Right lobe of liver (tissue), 6 donors: ENCODE results near the gene NT5DC3. TPM values are rescaled to one million over a fixed set of nuclear protein-coding genes. Genes with fewer than 3 reads are reported as not detected.
"Not testable (repeated sequence)": the region's sequence is repeated elsewhere in the genome, so short reads cannot be mapped to it uniquely, and the experiment has no call there.

ENCODE experiments used
- ATAC-seq, 4 donors: fragments of 200-7000 bp; cut with Tn5 transposase; one replicate each; pipeline ENCODE4 v1.9.1; 2020; ENCODE audit warnings: mild to moderate bottlenecking in 4 of 4, moderate library complexity in 4 of 4
- DNase-seq, 3 donors: peaks; one replicate each; pipeline ENCODE4 v3.0.0-alpha.2; 2020
- H3K27ac ChIP-seq, 3 donors: fragments of 200-600 bp; one replicate each; pipeline ENCODE4 v1.8.0; 2022
- H3K27me3 ChIP-seq, 2 donors: fragments of 200-600 bp; one replicate each; pipeline ENCODE4 v1.8.0; 2022
- H3K36me3 ChIP-seq, 4 donors: fragments of 200-600 bp; sonication (generic) in 1 of 4; one replicate each; pipeline versions ENCODE4 v1.5.1 to v1.8.0; 2017 to 2022; ENCODE audit warnings: control low read depth in 1 of 4
- H3K4me1 ChIP-seq, 4 donors: fragments of 200-600 bp; sonication (generic) in 1 of 4; one replicate each; pipeline versions ENCODE4 v1.5.1 to v1.8.0; 2017 to 2022; ENCODE audit warnings: control low read depth in 1 of 4
- H3K4me3 ChIP-seq, 3 donors: fragments of 200-600 bp; one replicate each; pipeline ENCODE4 v1.8.0; 2022
- H3K9me3 ChIP-seq, 4 donors: fragments of 200-600 bp; sonication (generic) in 1 of 4; one replicate each; pipeline versions ENCODE4 v1.5.1 to v1.8.0; 2017 to 2022; ENCODE audit warnings: control low read depth in 1 of 4
- CTCF ChIP-seq, 4 donors: fragments of 200-600 bp in 3 of 4; fragments of 450-650 bp in 1 of 4; IDR thresholded peaks; one replicate each; pipeline versions ENCODE4 v1.5.1 to v1.8.0; 2016 to 2022; ENCODE audit warnings: antibody characterized with exemption in 4 of 4, mild to moderate bottlenecking in 2 of 4
- POLR2A ChIP-seq: fragments of 450-650 bp; IDR thresholded peaks from one replicate; pipeline ENCODE4 v1.6.1; 2017; ENCODE audit warnings: antibody characterized with exemption, mild to moderate bottlenecking
- WGBS: methylation state at CpG from one replicate; pipeline ENCODE4 v1.1.6; 2018; ENCODE audit warnings: low coverage, low lambda C conversion rate; ENCODE audit not compliant: insufficient coverage; ENCODE audit errors: missing lambda C conversion rate; 5-methylcytosine and 5-hydroxymethylcytosine counted together
- intact Hi-C, 2 donors: fragments of 100-400 bp; cut with DNase I; formaldehyde crosslinking; loops; one replicate each; pipeline versions ENCODE4 v1.11.2 to v1.14.1; 2022
- total RNA-seq, 6 experiments: library from RNA; depleted of rRNA in 2 of 6; stranded (reverse); fragments of >200 nt in 2 of 6; fragmentation: NEBNext Ultra II Directional in 3 of 6; extraction: Animal tissue kit (Norgen Biotek cat#: 25700) in 3 of 6; gene quantifications; one replicate each; pipeline versions ENCODE4 v1.1.0 to v1.2.4, GENCODE V29; 2016 to 2023
- donor health status: DM: no; HTN: yes; CAD: no.
- donor health status: DM: no; HTN: no; CAD: no.
- donor health status: DM: no; HTN: no; CAD: no.
- donor health status: DM: no; HTN: yes; CAD: no.
- donor health status: DM: no; HTN: yes; CAD: no.

Gene NT5DC3
- total RNA-seq, 6 experiments from 2014 or later, result 3.3 to 10.2 (median 6.6) TPM

GRCh38 chr12:103813949-103814348 lies 27.1 kb downstream of the NT5DC3 start:
- ATAC-seq, result no peak
- intact Hi-C loops, result no loop called here

GRCh38 chr12:103813426-103813825 lies 27.6 kb downstream of the NT5DC3 start:
- H3K27me3 ChIP-seq, result no peaks in the 10 kb centered on the region
- DNase-seq (no peak), ATAC-seq (no peak)
- WGBS, result 85% methylated on average over 2 of the region's 3 CpGs
- intact Hi-C loops, result no loop called here
- no peak overlapping the region for H3K27ac ChIP-seq
- no peak overlapping the region for H3K4me3 ChIP-seq
- TF ChIP-seq CTCF (IDR thresholded peaks at IDR 0.05) (no peak), POLR2A (no peak)
- H3K9me3 ChIP-seq, result no peaks in the 10 kb centered on the region
- H3K4me1 ChIP-seq, result no peaks in the 10 kb centered on the region
- no peaks in the 10 kb centered on the region for H3K36me3 ChIP-seq

More at GRCh38 chr12:103813949-103814348, 27.1 kb downstream of the NT5DC3 start:
- TF ChIP-seq CTCF (IDR thresholded peaks at IDR 0.05) (no peak), POLR2A (no peak)
- Histone ChIP-seq H3K4me3 (no peak overlapping the region), H3K27me3 (no peaks in the 10 kb centered on the region), H3K27ac (no peak overlapping the region), H3K4me1 (no peaks in the 10 kb centered on the region), H3K36me3 (no peaks in the 10 kb centered on the region), H3K9me3 (no peaks in the 10 kb centered on the region)
- DNase-seq, result no peak
- WGBS, result 59% methylated on average over 4 of the region's 4 CpGs

GRCh38 chr12:103812789-103813188 lies 28.2 kb downstream of the NT5DC3 start:
- DNase-seq (no peak), ATAC-seq (no peak)
- Histone ChIP-seq H3K4me3 (no peak overlapping the region), H3K27me3 (no peaks in the 10 kb centered on the region), H3K4me1 (no peaks in the 10 kb centered on the region), H3K36me3 (no peaks in the 10 kb centered on the region), H3K27ac (no peak overlapping the region), H3K9me3 (no peaks in the 10 kb centered on the region)
- TF ChIP-seq CTCF (IDR thresholded peaks at IDR 0.05) (no peak), POLR2A (no peak)
- intact Hi-C loops, result no loop called here
- 100% methylated on average over 1 of the region's 1 CpG for WGBS

- ATAC-seq (no peak), DNase-seq (no peak)
- no peak for TF ChIP-seq POLR2A
- TF ChIP-seq CTCF (IDR thresholded peaks at IDR 0.05), result no peak
- no peaks in the 10 kb centered on the region for H3K27me3 ChIP-seq
- H3K9me3 ChIP-seq, result no peaks in the 10 kb centered on the region
- H3K36me3 ChIP-seq, result no peaks in the 10 kb centered on the region
- no peak overlapping the region for H3K4me3 ChIP-seq
- H3K4me1 ChIP-seq, result no peaks in the 10 kb centered on the region
- WGBS, result 72% methylated on average over 3 of the region's 6 CpGs
- no peak overlapping the region for H3K27ac ChIP-seq
- intact Hi-C loops, result no loop called here
Measured at GRCh38 chr12:103811791-103812190, 29.2 kb downstream of the NT5DC3 start.

GRCh38 chr12:103810111-103810510 lies 30.9 kb downstream of the NT5DC3 start:
- Histone ChIP-seq H3K27ac (no peak overlapping the region), H3K36me3 (no peaks in the 10 kb centered on the region), H3K4me3 (no peak overlapping the region), H3K9me3 (no peaks in the 10 kb centered on the region), H3K4me1 (peaks cover 0 to 4% (median 0%) of the 10 kb centered on the region in 4 donors), H3K27me3 (no peaks in the 10 kb centered on the region)
- 74% methylated on average over 5 of the region's 5 CpGs for WGBS
- DNase-seq (no peak), ATAC-seq (no peak)
- TF ChIP-seq POLR2A (no peak), CTCF (IDR thresholded peaks at IDR 0.05) (no peak)
- intact Hi-C loops, result no loop called here

GRCh38 chr12:103809639-103810038 lies 31.4 kb downstream of the NT5DC3 start:
- H3K4me1 ChIP-seq, H3K4me3 ChIP-seq, ATAC-seq, DNase-seq, H3K9me3 ChIP-seq, H3K27ac ChIP-seq, H3K36me3 ChIP-seq, intact Hi-C loops, H3K27me3 ChIP-seq: not testable (repeated sequence)
- WGBS, result 76% methylated on average over 4 of the region's 7 CpGs
